Adrenal gland (tissue), 12 donors: Measurements from ENCODE around the gene ROPN1. TPM values are rescaled to one million over a fixed set of nuclear protein-coding genes. Genes with fewer than 3 reads are reported as not detected.
"Not testable (repeated sequence)": the region's sequence is repeated elsewhere in the genome, so short reads cannot be mapped to it uniquely, and the experiment has no call there.

Experiments
- DNase-seq, 7 donors: peaks; one replicate each; pipeline ENCODE4 v3.0.0-alpha.2; 2019 to 2020
- H3K27ac ChIP-seq, 5 donors: fragments of 200-600 bp; sonication (generic) in 4 of 5; 1 replicate in 3 of 5; 2 replicates in 2 of 5; pipeline versions ENCODE4 v1.5.1 to v1.8.0; 2016 to 2020; ENCODE audit warnings: mild to moderate bottlenecking in 1 of 5
- H3K27me3 ChIP-seq: fragments of 200-600 bp; 2 replicates; pipeline ENCODE4 v1.8.0; 2021
- H3K36me3 ChIP-seq, 2 donors: fragments of 200-600 bp; replicated peaks in 1 of 2; 1 replicate in 1 of 2; 2 replicates in 1 of 2; pipeline versions ENCODE4 v1.5.1 to v1.8.0; 2018 to 2022
- H3K4me1 ChIP-seq, 2 donors: fragments of 200-600 bp; replicated peaks in 1 of 2; 1 replicate in 1 of 2; 2 replicates in 1 of 2; pipeline versions ENCODE4 v1.5.1 to v1.8.0; 2018 to 2021
- H3K4me3 ChIP-seq, 4 donors: fragments of 200-600 bp; sonication (generic) in 3 of 4; one replicate each; pipeline ENCODE4 v1.5.1; 2016 to 2018
- H3K9me3 ChIP-seq, 3 donors: fragments of 200-600 bp; sonication (generic) in 1 of 3; replicated peaks in 1 of 3; 1 replicate in 2 of 3; 2 replicates in 1 of 3; pipeline versions ENCODE4 v1.5.1 to v1.8.0; 2016 to 2021
- CTCF ChIP-seq, 6 experiments: fragments of 450-650 bp in 4 of 6; fragments of 200-600 bp in 2 of 6; sonication (generic) in 1 of 6; IDR thresholded peaks; 1 replicate in 5 of 6; 2 replicates in 1 of 6; pipeline versions ENCODE4 v1.5.1 to v1.8.0; 2016 to 2021; ENCODE audit warnings: antibody characterized with exemption in 6 of 6, mild to moderate bottlenecking in 2 of 6, moderate library complexity in 1 of 6
- POLR2A ChIP-seq, 2 donors: fragments of 450-650 bp; IDR thresholded peaks; one replicate each; pipeline ENCODE4 v1.6.1; 2017; ENCODE audit warnings: antibody characterized with exemption in 2 of 2, mild to moderate bottlenecking in 2 of 2, moderate library complexity in 1 of 2
- WGBS, 4 donors: extraction: QIAGEN DNeasy Blood & Tissue Kit in 2 of 4; methylation state at CpG; one replicate each; pipeline versions ENCODE4 v1.1.5 to v1.1.7; 2013 to 2017; 5-methylcytosine and 5-hydroxymethylcytosine counted together
- intact Hi-C, 2 donors: fragments of 100-400 bp; cut with DNase I; formaldehyde crosslinking; loops; one replicate each; pipeline versions ENCODE4 v1.14.1 to v1.15.0; 2022 to 2023
- polyA plus RNA-seq, 3 donors: library from polyadenylated mRNA; stranded (reverse); fragments of 200-250 nt in 2 of 3; fragments of 350-450 nt in 1 of 3; fragmentation: Illumina TruSeq in 1 of 3; extraction: RNeasy Lipid Tissue Mini Kit (QIAGEN cat#74804) in 1 of 3; gene quantifications; one replicate each; pipeline ENCODE4 v1.2.3, GENCODE V29; 2013 to 2014
- total RNA-seq, 9 donors: library from RNA; depleted of rRNA in 4 of 9; stranded (reverse); fragments of >200 nt in 4 of 9; fragments of 120-200 nt in 1 of 9; fragmentation: NEBNext Ultra II Directional in 1 of 9; extraction: Animal tissue kit (Norgen Biotek cat#: 25700) in 1 of 9; gene quantifications; one replicate each; pipeline versions ENCODE4 v1.1.0 to v1.2.4, GENCODE V29; 2013 to 2023
- donor health status: healthy with polysubstance abuse.
- donor health status: Bipolar disorder and iron deficiency.
- donor health status: DM: yes; HTN: yes; CAD: no.
- donor health status: DM: no; HTN: no; CAD: no.
- donor health status: DM: no; HTN: no; CAD: no.
- donor health status: DM: yes; HTN: yes; CAD: no.

Gene ROPN1
- total and polyA plus RNA-seq, 12 donors, result not detected

GRCh38 chr3:124016483-124016882, 24.6 kb upstream of the ROPN1 start:
- H3K27ac ChIP-seq, H3K27me3 ChIP-seq, H3K4me3 ChIP-seq, H3K4me1 ChIP-seq, H3K9me3 ChIP-seq, H3K36me3 ChIP-seq: not testable (repeated sequence)
- DNase-seq, result peak; percentile 36 to 74 (median 58)
- TF ChIP-seq CTCF (IDR thresholded peaks at IDR 0.05), result peak; percentile 29 to 87 (median 68)
- 1 to 7% (median 7%) methylated on average over 3 to 4 of the region's 4 CpGs for WGBS, 4 donors
- intact Hi-C loops, result loop anchor here (2.0 to 5.0 kb wide), 3 partner anchors 62 to 451 kb away; no protein-coding TSS in a partner anchor

- DNase-seq, result no peak
- H3K36me3 ChIP-seq, result no peaks in the 10 kb centered on the region
- H3K9me3 ChIP-seq, result no peaks in the 10 kb centered on the region
- H3K4me3 ChIP-seq, result no peak overlapping the region
- H3K27ac ChIP-seq, result no peak overlapping the region
- no peak for TF ChIP-seq POLR2A (IDR thresholded peaks at IDR 0.05)
- no peak for TF ChIP-seq CTCF (IDR thresholded peaks at IDR 0.05)
- no peaks in the 10 kb centered on the region for H3K27me3 ChIP-seq
- H3K4me1 ChIP-seq, result no peaks in the 10 kb centered on the region
- intact Hi-C loops, result no loop called here
- 30 to 61% (median 39%) methylated on average over 3 of the region's 3 CpGs for WGBS, 4 donors
Measured at GRCh38 chr3:124014366-124014942, 22.5 kb upstream of the ROPN1 start.

GRCh38 chr3:124008321-124008720, 16.4 kb upstream of the ROPN1 start:
- 84 to 95% (median 88%) methylated on average over 1 of the region's 1 CpG for WGBS, 4 donors
- H3K27me3 ChIP-seq, DNase-seq, intact Hi-C loops, H3K4me1 ChIP-seq, H3K4me3 ChIP-seq, H3K36me3 ChIP-seq, H3K9me3 ChIP-seq, H3K27ac ChIP-seq: not testable (repeated sequence)

DNA sequence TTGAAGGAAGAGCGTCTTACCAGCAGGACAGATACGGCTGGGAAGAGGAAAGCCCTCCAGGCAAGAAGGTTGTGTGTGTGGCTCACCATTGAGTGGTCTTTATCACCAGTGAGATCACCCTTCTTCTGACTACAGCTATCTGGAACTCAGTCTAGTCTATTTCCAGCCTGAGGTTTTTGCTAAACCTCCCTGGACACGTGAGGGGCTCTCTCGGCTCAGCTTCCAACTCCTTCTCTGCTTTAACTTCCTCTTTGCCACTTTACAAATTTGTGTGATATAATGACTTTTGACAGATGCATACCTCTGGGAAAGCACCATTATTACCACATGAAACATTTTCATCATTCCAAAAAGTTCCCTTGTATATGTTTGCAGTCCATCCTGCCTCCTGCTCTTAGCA, 15.3 kb upstream of the ROPN1 start:
- no peaks in the 10 kb centered on the region for H3K36me3 ChIP-seq
- H3K27me3 ChIP-seq, result no peaks in the 10 kb centered on the region
- DNase-seq, result no peak
- 50 to 67% (median 56%) methylated on average over 4 of the region's 4 CpGs for WGBS, 4 donors
- H3K4me1 ChIP-seq, result no peaks in the 10 kb centered on the region
- TF ChIP-seq CTCF (IDR thresholded peaks at IDR 0.05), result no peak
- TF ChIP-seq POLR2A (IDR thresholded peaks at IDR 0.05), result no peak
- no peaks in the 10 kb centered on the region for H3K9me3 ChIP-seq
- intact Hi-C loops, result no loop called here
- no peak overlapping the region for H3K27ac ChIP-seq
- H3K4me3 ChIP-seq, result no peak overlapping the region

DNA sequence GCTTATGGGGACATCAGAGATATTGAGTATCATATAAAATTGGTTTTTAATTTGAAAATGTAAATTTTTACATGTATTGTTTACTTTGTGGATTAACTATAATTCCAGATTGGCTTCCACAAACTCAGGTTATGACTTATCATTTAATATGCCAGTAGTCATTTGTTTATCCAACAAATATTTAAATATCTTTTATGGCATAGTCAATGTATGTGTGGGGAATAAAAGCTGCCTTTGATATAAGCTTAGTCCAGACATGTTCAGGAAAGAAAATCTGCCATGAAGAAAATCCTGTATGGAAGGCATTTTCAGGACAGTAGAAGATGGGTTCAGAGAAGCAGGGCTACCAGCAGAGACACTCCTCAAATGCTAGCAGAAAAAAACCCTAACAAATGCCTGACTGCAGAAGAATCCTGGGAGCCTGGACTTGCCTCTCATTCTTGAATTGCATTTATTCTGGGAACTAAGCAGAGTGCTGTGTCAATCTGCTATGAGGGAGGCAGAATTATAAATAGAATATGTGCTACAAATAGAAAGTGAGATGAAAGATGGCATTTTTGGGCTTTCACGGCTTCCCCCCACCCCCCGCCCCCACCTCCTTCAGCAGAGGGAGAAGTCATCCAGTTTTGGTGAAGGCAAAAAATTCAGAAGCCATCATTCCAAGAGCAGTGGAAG, 10.6 kb upstream of the ROPN1 start:
- H3K9me3 ChIP-seq, H3K27me3 ChIP-seq, intact Hi-C loops, H3K4me1 ChIP-seq, DNase-seq, H3K36me3 ChIP-seq, H3K27ac ChIP-seq, H3K4me3 ChIP-seq: not testable (repeated sequence)
- 38 to 56% (median 48%) methylated on average over 2 of the region's 2 CpGs for WGBS, 4 donors

- H3K27ac ChIP-seq, intact Hi-C loops, H3K36me3 ChIP-seq, H3K27me3 ChIP-seq, H3K9me3 ChIP-seq, H3K4me1 ChIP-seq, H3K4me3 ChIP-seq, DNase-seq: not testable (repeated sequence)
- WGBS, 4 donors, result 68 to 75% (median 72%) methylated on average over 6 of the region's 6 CpGs
Measured at GRCh38 chr3:124001366-124001765, 9.4 kb upstream of the ROPN1 start.
